Stimulated activated effector memory CD8-positive, alpha-beta T cell treated with anti-CD3 and anti-CD28 coated beads, Interleukin-12 subunit alpha, Interleukin-12 subunit beta, amount 100 ng/mL, for 72 hours (primary cell): ENCODE data around the gene MYO5C.
"Not testable (repeated sequence)": the region's sequence is repeated elsewhere in the genome, so short reads cannot be mapped to it uniquely, and the experiment has no call there.

Experiments used
- ATAC-seq: fragments of 150-1000 bp; cut with Tn5 transposase; 2 replicates; pipeline ENCODE4 v1.10.0; 2021
- DNase-seq, 2 donors: peaks; one replicate each; pipeline ENCODE4 v3.0.0; 2021 to 2022; ENCODE audit warnings: low spot score in 2 of 2
- H3K27ac Mint-ChIP-seq: one replicate; pipeline ENCODE4 v1.8.0; 2022; ENCODE audit warnings: mild to moderate bottlenecking, mixed read lengths
- H3K36me3 Mint-ChIP-seq: one replicate; pipeline ENCODE4 v1.8.0; 2022; ENCODE audit warnings: mild to moderate bottlenecking, mixed read lengths
- H3K4me1 Mint-ChIP-seq: one replicate; pipeline ENCODE4 v1.8.0; 2022; ENCODE audit warnings: mixed read lengths
- H3K4me3 Mint-ChIP-seq: one replicate; pipeline ENCODE4 v1.8.0; 2022; ENCODE audit warnings: mild to moderate bottlenecking, mixed read lengths
- H3K9me3 Mint-ChIP-seq: one replicate; pipeline ENCODE4 v1.8.0; 2022; ENCODE audit warnings: mixed read lengths

The MYO5C gene

GRCh38 chr15:52290329-52290728 is 5.3 kb downstream of the MYO5C start:
- Mint-ChIP-seq H3K9me3 (no peaks in the 10 kb centered on the region), H3K27ac (peak overlapping the region; percentile 59), H3K4me3 (no peak overlapping the region), H3K36me3 (no peaks in the 10 kb centered on the region), H3K4me1 (peaks cover 19% of the 10 kb centered on the region)
- ATAC-seq (peak; percentile 62), DNase-seq (no peak)

DNA sequence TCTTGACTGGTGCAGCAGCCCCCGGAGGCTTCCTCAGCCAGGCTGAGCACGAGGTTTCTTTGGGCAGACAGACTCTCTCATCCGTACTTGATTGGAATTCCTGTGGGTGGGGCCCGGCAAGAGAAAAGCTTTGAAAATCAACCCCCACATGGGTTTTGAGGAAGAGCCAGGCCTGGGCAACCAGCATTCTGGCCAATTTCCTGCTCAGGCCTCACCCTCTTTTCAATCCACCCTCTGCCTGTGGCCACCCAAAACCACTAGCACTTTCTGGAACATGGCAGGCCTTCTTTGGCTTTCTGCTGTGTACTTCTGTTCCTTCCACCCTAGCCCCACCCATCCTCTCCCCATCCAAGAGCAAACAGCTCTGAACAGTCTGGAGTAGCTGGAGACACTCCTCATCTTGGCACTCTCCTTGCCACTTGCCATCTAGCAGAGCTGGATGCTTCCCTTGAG is 5.9 kb downstream of the MYO5C start:
- ATAC-seq (no peak), DNase-seq (no peak)
- Mint-ChIP-seq H3K4me1 (peaks cover 16% of the 10 kb centered on the region), H3K36me3 (no peaks in the 10 kb centered on the region), H3K4me3 (no peak overlapping the region), H3K27ac (peak overlapping the region; percentile 59), H3K9me3 (no peaks in the 10 kb centered on the region)

- ATAC-seq = no peak
- no peaks in the 10 kb centered on the region for H3K36me3 Mint-ChIP-seq
- H3K9me3 Mint-ChIP-seq = no peaks in the 10 kb centered on the region
- no peak overlapping the region for H3K27ac Mint-ChIP-seq
- H3K4me1 Mint-ChIP-seq = peaks cover 12% of the 10 kb centered on the region
- no peak overlapping the region for H3K4me3 Mint-ChIP-seq
- no peak for DNase-seq
These were observed 6.6 kb downstream of the MYO5C start for GRCh38 chr15:52288986-52289385.

DNA sequence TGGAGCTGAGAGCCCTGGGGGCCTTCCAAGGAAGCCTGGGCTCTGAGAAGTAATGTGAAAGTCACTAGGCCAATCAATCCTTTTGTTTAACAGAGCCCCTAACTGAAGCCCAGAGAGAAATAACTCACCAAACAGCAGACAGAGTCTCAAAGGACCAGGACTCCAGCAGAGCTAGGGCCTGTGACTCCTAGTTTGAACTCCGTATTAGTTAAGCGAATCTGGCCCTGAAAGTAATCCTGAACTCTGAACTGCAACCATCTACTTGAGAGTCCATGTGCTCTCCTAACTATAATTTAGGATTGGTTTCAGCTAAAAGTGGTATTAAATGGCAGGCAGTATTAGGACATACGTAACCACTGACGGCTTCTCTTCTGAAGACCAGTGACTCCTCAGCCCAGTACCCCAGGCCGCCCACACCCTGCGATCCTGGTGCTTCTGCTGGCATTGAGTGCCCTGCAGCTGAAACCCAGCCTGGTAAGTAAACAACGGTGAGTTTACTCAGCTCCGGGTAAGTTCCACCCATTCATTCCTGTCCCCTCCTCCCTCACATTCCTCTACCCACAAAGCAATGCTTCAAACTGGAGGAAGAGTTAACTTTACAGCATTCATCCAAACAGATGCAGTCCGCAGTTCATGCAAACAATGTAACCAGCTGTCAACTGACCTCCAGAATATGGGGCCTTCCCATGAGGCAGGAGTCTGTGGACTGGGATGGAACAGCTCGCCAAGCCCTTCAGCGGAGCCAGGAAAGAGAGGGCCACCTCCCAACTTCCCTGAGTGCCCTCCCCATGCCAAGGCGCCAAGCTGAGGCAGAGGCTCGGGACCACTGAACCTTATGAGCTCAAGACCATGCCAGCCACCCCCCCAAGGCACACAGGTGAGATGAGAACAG is 7.3 kb downstream of the MYO5C start:
- Mint-ChIP-seq H3K9me3 (no peaks in the 10 kb centered on the region), H3K27ac (no peak overlapping the region), H3K36me3 (no peaks in the 10 kb centered on the region), H3K4me1 (peaks cover 12% of the 10 kb centered on the region), H3K4me3 (no peak overlapping the region)
- DNase-seq = peak in 1 of 2 donors; percentile 33
- no peak for ATAC-seq

GRCh38 chr15:52287114-52287513 is 8.5 kb downstream of the MYO5C start:
- ATAC-seq (no peak), DNase-seq (no peak)
- H3K36me3 Mint-ChIP-seq = no peaks in the 10 kb centered on the region
- peaks cover 12% of the 10 kb centered on the region for H3K4me1 Mint-ChIP-seq
- no peak overlapping the region for H3K4me3 Mint-ChIP-seq
- H3K27ac Mint-ChIP-seq = no peak overlapping the region
- no peaks in the 10 kb centered on the region for H3K9me3 Mint-ChIP-seq

DNA sequence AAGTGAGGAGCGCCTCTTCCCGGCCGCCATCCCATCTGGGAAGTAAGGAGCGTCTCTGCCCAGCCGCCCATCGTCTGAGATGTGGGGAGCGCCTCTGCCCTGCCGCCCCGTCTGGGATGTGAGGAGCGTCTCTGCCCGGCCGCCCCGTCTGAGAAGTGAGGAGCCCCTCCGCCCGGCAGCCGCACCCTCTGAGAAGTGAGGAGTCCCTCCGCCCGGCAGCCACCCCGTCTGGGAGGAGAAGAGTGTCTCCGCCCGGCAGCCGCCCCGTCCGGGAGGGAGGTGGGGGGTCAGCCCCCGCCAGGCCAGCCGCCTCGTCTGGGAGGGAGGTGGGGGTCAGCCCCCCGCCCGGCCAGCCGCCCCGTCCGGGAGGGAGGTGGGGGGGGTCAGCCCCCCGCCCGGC is 9.7 kb downstream of the MYO5C start:
- not testable (repeated sequence) for ATAC-seq, H3K9me3 Mint-ChIP-seq

GRCh38 chr15:52284164-52284563 is 11.4 kb downstream of the MYO5C start:
- H3K36me3 Mint-ChIP-seq = no peaks in the 10 kb centered on the region
- DNase-seq (no peak), ATAC-seq (peak; percentile 75)
- H3K4me3 Mint-ChIP-seq = no peak overlapping the region
- no peak overlapping the region for H3K27ac Mint-ChIP-seq
- H3K4me1 Mint-ChIP-seq = no peaks in the 10 kb centered on the region
- no peaks in the 10 kb centered on the region for H3K9me3 Mint-ChIP-seq

More for the DNA sequence above, 9.7 kb downstream of the MYO5C start:
- H3K4me3 Mint-ChIP-seq, H3K27ac Mint-ChIP-seq, DNase-seq, H3K36me3 Mint-ChIP-seq, H3K4me1 Mint-ChIP-seq: not testable (repeated sequence)

- no peaks in the 10 kb centered on the region for H3K36me3 Mint-ChIP-seq
- ATAC-seq (no peak), DNase-seq (no peak)
- no peaks in the 10 kb centered on the region for H3K4me1 Mint-ChIP-seq
- no peak overlapping the region for H3K27ac Mint-ChIP-seq
- no peaks in the 10 kb centered on the region for H3K9me3 Mint-ChIP-seq
- H3K4me3 Mint-ChIP-seq = no peak overlapping the region
These were observed 12.3 kb downstream of the MYO5C start for GRCh38 chr15:52283281-52283680.

DNA sequence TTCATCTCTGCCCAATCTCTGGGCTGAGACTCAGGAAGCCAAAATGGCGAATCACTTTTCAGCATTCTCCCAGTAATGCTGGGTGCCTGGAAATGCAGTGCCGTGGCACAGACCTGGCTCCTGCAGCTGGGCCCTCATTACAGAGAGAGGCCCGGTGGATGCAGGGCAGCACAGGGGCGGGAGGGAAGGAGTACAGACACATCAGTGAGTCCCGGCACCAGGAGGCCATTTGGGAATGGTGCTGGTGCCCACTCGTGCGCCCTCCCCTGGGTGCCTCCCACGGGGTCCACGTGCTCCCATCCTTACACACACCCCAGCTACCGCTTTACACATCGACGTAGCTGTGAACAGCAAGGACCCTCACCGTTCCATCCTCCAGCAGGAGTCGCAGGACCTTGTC is 13.2 kb downstream of the MYO5C start:
- H3K4me3 Mint-ChIP-seq = no peak overlapping the region

GRCh38 chr15:52281085-52282035 is 14.2 kb downstream of the MYO5C start:
- no peaks in the 10 kb centered on the region for H3K4me1 Mint-ChIP-seq
- ATAC-seq (no peak), DNase-seq (no peak)
- H3K9me3 Mint-ChIP-seq = no peaks in the 10 kb centered on the region
- H3K27ac Mint-ChIP-seq = no peak overlapping the region
- no peak overlapping the region for H3K4me3 Mint-ChIP-seq
- H3K36me3 Mint-ChIP-seq = no peaks in the 10 kb centered on the region

More for the DNA sequence above, 13.2 kb downstream of the MYO5C start:
- no peaks in the 10 kb centered on the region for H3K9me3 Mint-ChIP-seq
- H3K4me1 Mint-ChIP-seq = no peaks in the 10 kb centered on the region
- DNase-seq (no peak), ATAC-seq (no peak)
- no peak overlapping the region for H3K27ac Mint-ChIP-seq
- no peaks in the 10 kb centered on the region for H3K36me3 Mint-ChIP-seq

GRCh38 chr15:52280326-52281084 is 15.1 kb downstream of the MYO5C start:
- DNase-seq (no peak), ATAC-seq (no peak)
- Mint-ChIP-seq H3K4me1 (no peaks in the 10 kb centered on the region), H3K4me3 (no peak overlapping the region), H3K27ac (no peak overlapping the region), H3K36me3 (no peaks in the 10 kb centered on the region), H3K9me3 (no peaks in the 10 kb centered on the region)

DNA sequence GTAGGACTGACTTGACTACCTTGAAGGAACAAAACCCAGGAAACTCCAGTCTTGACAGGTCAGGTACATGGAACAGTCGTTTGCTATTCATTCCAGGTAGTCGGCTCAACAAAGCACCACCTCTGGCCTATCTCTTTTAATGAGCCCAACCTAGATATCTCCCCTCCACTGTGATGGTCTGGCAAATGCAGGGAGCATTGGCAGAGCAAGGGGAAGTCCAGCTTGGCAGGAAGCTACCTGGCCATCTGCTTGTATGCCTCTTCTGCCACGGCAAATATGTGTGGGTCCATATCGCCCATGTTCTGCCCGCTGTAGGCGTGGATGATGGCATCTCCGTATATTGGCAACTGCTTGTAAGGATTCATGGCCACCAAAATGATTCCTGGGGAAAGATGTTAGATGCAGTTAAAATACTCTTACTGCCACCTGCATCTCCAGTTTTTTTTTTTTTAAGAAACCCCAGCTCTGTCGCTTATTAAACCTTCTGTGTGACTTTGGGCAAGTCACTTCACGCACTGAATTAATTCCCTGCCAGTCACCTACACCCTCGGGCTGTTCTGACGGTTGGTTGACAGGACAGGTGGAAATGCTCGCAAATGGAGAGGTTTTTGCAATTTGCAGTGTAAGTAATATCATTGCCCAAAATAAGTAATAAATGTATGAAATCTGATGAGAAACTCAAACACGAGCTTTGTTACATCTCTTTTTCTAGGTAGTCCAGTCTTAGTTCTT is 16.8 kb downstream of the MYO5C start:
- ATAC-seq = no peak
- DNase-seq = no peak
- Mint-ChIP-seq H3K4me3 (no peak overlapping the region), H3K27ac (no peak overlapping the region), H3K9me3 (no peaks in the 10 kb centered on the region), H3K36me3 (no peaks in the 10 kb centered on the region), H3K4me1 (no peaks in the 10 kb centered on the region)

DNA sequence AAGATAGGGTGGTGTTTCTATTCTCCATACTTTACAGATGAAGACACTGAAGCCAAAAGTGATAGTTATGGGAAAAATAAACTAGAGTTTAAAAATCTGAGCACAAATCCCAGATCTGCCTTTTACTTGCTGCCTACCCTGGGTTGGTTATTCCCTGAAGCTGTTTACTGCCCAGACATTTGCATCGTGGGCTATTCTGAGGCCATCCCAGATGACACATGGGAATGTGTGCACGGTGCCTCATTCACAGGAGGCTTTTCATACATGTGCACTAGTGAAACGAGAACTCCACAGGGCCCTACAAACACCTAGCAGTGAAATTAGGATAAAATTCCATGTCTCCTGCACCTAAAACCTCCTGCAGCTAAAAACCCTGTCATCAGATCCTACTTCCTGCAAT is 17.5 kb downstream of the MYO5C start:
- Mint-ChIP-seq H3K27ac (no peak overlapping the region), H3K36me3 (no peaks in the 10 kb centered on the region), H3K9me3 (no peaks in the 10 kb centered on the region), H3K4me1 (no peaks in the 10 kb centered on the region), H3K4me3 (no peak overlapping the region)
- DNase-seq = no peak
- ATAC-seq = no peak

GRCh38 chr15:52277575-52277974 is 18.0 kb downstream of the MYO5C start:
- DNase-seq (no peak), ATAC-seq (no peak)
- no peaks in the 10 kb centered on the region for H3K36me3 Mint-ChIP-seq
- no peaks in the 10 kb centered on the region for H3K9me3 Mint-ChIP-seq
- no peak overlapping the region for H3K27ac Mint-ChIP-seq
- no peaks in the 10 kb centered on the region for H3K4me1 Mint-ChIP-seq
- H3K4me3 Mint-ChIP-seq = no peak overlapping the region
